HEK293 (cell line): Measurements from ENCODE around the gene ARHGAP26.
A peak's percentile ranks its signal among the peaks of the same experiment; 100 is the strongest.

Experiments
- ATF2 ChIP-seq: fragments of 450-650 bp; formaldehyde crosslinking; IDR thresholded peaks from 2 replicates; pipeline ENCODE4 v1.5.1; 2016; ENCODE audit warnings: missing biosample characterization, missing genetic modification characterization, low read depth
- GLI2 ChIP-seq: fragments of 450-650 bp; formaldehyde crosslinking; IDR thresholded peaks from 2 replicates; pipeline ENCODE4; 2017; ENCODE audit warnings: missing biosample characterization, missing genetic modification characterization, low read depth, borderline replicate concordance
- MZF1 ChIP-seq: fragments of 450-650 bp; formaldehyde crosslinking; IDR thresholded peaks from 2 replicates; pipeline ENCODE4 v1.5.1; 2017; ENCODE audit warnings: missing biosample characterization, missing genetic modification characterization, borderline replicate concordance
- REST ChIP-seq: fragments of 450-650 bp; formaldehyde crosslinking; IDR thresholded peaks from 2 replicates; pipeline ENCODE4 v1.5.1; 2016; ENCODE audit warnings: missing biosample characterization, missing genetic modification characterization
- SALL2 ChIP-seq: fragments of 450-650 bp; formaldehyde crosslinking; IDR thresholded peaks from 2 replicates; pipeline ENCODE4 v1.5.0; 2017; ENCODE audit warnings: missing biosample characterization, mild to moderate bottlenecking, missing genetic modification characterization, borderline replicate concordance
- WT1 ChIP-seq: fragments of 450-650 bp; formaldehyde crosslinking; IDR thresholded peaks from 2 replicates; pipeline ENCODE4 v1.5.1; 2016; ENCODE audit warnings: missing biosample characterization, missing genetic modification characterization
- ZBTB21 ChIP-seq: fragments of 450-650 bp; formaldehyde crosslinking; IDR thresholded peaks from 2 replicates; pipeline ENCODE4 v1.5.1; 2017; ENCODE audit warnings: missing biosample characterization, missing genetic modification characterization
- ZBTB7A ChIP-seq: fragments of 450-650 bp; formaldehyde crosslinking; IDR thresholded peaks from 2 replicates; pipeline ENCODE4 v1.5.1; 2016; ENCODE audit warnings: low read depth, missing biosample characterization, missing genetic modification characterization
- ZNF174 ChIP-seq: fragments of 450-650 bp; formaldehyde crosslinking; IDR thresholded peaks from 2 replicates; pipeline ENCODE4 v1.5.0; 2017; ENCODE audit warnings: missing biosample characterization, mild to moderate bottlenecking, missing genetic modification characterization
- ZNF175 ChIP-seq: fragments of 450-650 bp; formaldehyde crosslinking; IDR thresholded peaks from 2 replicates; pipeline ENCODE4 v1.5.1; 2016; ENCODE audit warnings: missing biosample characterization, missing genetic modification characterization
- ZNF202 ChIP-seq: fragments of 450-650 bp; formaldehyde crosslinking; IDR thresholded peaks from 2 replicates; pipeline ENCODE4 v1.5.1; 2016; ENCODE audit warnings: missing biosample characterization, missing genetic modification characterization, borderline replicate concordance
- ZNF211 ChIP-seq: fragments of 450-650 bp; formaldehyde crosslinking; IDR thresholded peaks from 2 replicates; pipeline ENCODE4 v1.5.1; 2016; ENCODE audit warnings: low read depth, missing biosample characterization, missing genetic modification characterization
- ZNF214 ChIP-seq: fragments of 450-650 bp; formaldehyde crosslinking; IDR thresholded peaks from 2 replicates; pipeline ENCODE4 v1.5.1; 2017; ENCODE audit warnings: missing biosample characterization, mild to moderate bottlenecking, missing genetic modification characterization, borderline replicate concordance
- ZNF529 ChIP-seq: fragments of 450-650 bp; formaldehyde crosslinking; IDR thresholded peaks from 2 replicates; pipeline ENCODE4 v1.5.1; 2017; ENCODE audit warnings: missing genetic modification characterization, missing biosample characterization; ENCODE audit not compliant: insufficient replicate concordance
- ZNF530 ChIP-seq: fragments of 450-650 bp; formaldehyde crosslinking; IDR thresholded peaks from 2 replicates; pipeline ENCODE4 v1.5.1; 2016; ENCODE audit warnings: low read depth, missing biosample characterization, missing genetic modification characterization
- ZNF548 ChIP-seq: fragments of 450-650 bp; formaldehyde crosslinking; IDR thresholded peaks from 2 replicates; pipeline ENCODE4 v1.5.1; 2016; ENCODE audit warnings: missing biosample characterization, missing genetic modification characterization
- ZNF621 ChIP-seq: fragments of 450-650 bp; formaldehyde crosslinking; IDR thresholded peaks from 2 replicates; pipeline ENCODE4 v1.5.1; 2017; ENCODE audit warnings: missing biosample characterization, missing genetic modification characterization
- ZNF654 ChIP-seq: fragments of 450-650 bp; formaldehyde crosslinking; IDR thresholded peaks from 2 replicates; pipeline ENCODE4 v1.5.1; 2016; ENCODE audit warnings: low read depth, missing biosample characterization, missing genetic modification characterization
- ZNF777 ChIP-seq: fragments of 450-650 bp; formaldehyde crosslinking; IDR thresholded peaks from 2 replicates; pipeline ENCODE4 v1.5.1; 2017; ENCODE audit warnings: missing biosample characterization, missing genetic modification characterization, borderline replicate concordance
- ZNF785 ChIP-seq: fragments of 450-650 bp; formaldehyde crosslinking; IDR thresholded peaks from 2 replicates; pipeline ENCODE4 v1.5.1; 2016; ENCODE audit warnings: missing biosample characterization, missing genetic modification characterization
- ZNF791 ChIP-seq: fragments of 450-650 bp; formaldehyde crosslinking; IDR thresholded peaks from 2 replicates; pipeline ENCODE4 v1.5.1; 2016; ENCODE audit warnings: missing biosample characterization, missing genetic modification characterization
- ZNF792 ChIP-seq: fragments of 450-650 bp; formaldehyde crosslinking; IDR thresholded peaks from 2 replicates; pipeline ENCODE4 v1.5.1; 2016; ENCODE audit warnings: missing biosample characterization, missing genetic modification characterization
- ZNF830 ChIP-seq: fragments of 450-650 bp; IDR thresholded peaks from 2 replicates; pipeline ENCODE4 v1.5.0; 2018; ENCODE audit warnings: missing biosample characterization, missing genetic modification characterization, low read depth, mild to moderate bottlenecking, moderate library complexity
- TF ChIP-seq, protein P1 (sequence below): sonication (generic); formaldehyde crosslinking; IDR thresholded peaks from 2 replicates; pipeline ENCODE4 v1.8.1; 2022; ENCODE audit warnings: mild to moderate bottlenecking, moderate library complexity, missing genetic modification reagents
- TF ChIP-seq, protein P2 (sequence below): fragments of 450-650 bp; IDR thresholded peaks from 2 replicates; pipeline ENCODE4 v1.5.1; 2018; ENCODE audit warnings: missing biosample characterization, missing genetic modification characterization
- TF ChIP-seq, protein P3 (sequence below): fragments of 450-650 bp; formaldehyde crosslinking; IDR thresholded peaks from 2 replicates; pipeline ENCODE4 v1.5.1; 2016; ENCODE audit warnings: missing biosample characterization, missing genetic modification characterization
- TF ChIP-seq, protein P4 (sequence below): fragments of 450-650 bp; formaldehyde crosslinking; IDR thresholded peaks from 2 replicates; pipeline ENCODE4 v1.5.1; 2016; ENCODE audit warnings: missing biosample characterization, missing genetic modification characterization
- TF ChIP-seq, protein P5 (sequence below): fragments of 450-650 bp; formaldehyde crosslinking; IDR thresholded peaks from 2 replicates; pipeline ENCODE4 v1.5.1; 2017; ENCODE audit warnings: missing biosample characterization, missing genetic modification characterization

The ARHGAP26 gene

DNA sequence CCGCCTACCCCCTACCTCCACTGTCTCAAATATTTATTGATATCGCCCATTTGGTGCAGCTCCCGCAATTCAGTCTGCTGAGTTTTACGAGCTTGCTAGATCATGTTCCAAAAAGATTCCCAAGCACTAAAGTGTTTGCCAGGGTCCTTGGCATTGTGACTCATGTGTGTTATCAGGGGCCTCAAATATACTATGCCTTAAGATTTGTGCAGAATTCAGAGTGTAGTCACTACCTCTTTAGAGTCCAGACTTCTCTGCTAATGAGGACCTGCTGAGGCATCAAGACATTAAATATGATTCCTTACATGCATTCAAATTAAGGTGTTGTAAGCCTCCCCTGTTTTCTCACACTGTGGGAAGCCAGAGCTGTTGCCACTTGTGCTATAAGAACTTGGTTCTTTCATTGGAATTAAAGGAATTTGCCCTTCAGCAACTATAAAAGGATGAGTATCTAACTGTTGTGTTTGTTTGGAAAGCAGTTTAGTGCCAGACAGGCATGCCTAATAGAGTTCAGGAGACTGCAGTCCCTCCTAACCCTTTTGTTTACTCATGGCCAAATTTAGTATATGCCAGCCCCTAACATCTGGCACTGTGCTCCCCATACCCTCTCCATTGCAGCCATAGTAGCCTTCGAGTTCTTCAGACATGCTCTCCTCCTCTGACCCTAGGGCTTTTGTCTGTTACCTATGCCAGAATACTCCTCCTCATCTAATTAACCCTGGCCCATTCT lies 316.9 kb downstream of the ARHGAP26 start (continued):
- TF ChIP-seq ZNF785 (tag by site-specific recombination): no peak
- TF ChIP-seq, protein P1, sequence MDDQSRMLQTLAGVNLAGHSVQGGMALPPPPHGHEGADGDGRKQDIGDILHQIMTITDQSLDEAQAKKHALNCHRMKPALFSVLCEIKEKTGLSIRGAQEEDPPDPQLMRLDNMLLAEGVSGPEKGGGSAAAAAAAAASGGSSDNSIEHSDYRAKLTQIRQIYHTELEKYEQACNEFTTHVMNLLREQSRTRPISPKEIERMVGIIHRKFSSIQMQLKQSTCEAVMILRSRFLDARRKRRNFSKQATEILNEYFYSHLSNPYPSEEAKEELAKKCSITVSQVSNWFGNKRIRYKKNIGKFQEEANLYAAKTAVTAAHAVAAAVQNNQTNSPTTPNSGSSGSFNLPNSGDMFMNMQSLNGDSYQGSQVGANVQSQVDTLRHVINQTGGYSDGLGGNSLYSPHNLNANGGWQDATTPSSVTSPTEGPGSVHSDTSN (CRISPR knock-in tag): no peak
- no peak for TF ChIP-seq ZNF792 (tag by site-specific recombination)
- TF ChIP-seq ZNF791 (tag by site-specific recombination): no peak
- no peak for TF ChIP-seq ZNF621 (tag by site-specific recombination)
- TF ChIP-seq ZNF174 (tag by site-specific recombination): no peak
- no peak for TF ChIP-seq ZNF202 (tag by site-specific recombination)
- TF ChIP-seq, protein P2, sequence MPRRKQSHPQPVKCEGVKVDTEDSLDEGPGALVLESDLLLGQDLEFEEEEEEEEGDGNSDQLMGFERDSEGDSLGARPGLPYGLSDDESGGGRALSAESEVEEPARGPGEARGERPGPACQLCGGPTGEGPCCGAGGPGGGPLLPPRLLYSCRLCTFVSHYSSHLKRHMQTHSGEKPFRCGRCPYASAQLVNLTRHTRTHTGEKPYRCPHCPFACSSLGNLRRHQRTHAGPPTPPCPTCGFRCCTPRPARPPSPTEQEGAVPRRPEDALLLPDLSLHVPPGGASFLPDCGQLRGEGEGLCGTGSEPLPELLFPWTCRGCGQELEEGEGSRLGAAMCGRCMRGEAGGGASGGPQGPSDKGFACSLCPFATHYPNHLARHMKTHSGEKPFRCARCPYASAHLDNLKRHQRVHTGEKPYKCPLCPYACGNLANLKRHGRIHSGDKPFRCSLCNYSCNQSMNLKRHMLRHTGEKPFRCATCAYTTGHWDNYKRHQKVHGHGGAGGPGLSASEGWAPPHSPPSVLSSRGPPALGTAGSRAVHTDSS (tag by site-specific recombination): 0 out of 2 replicates have a peak, but pooled peaks have one; percentile 13
- no peak for TF ChIP-seq ZNF654 (tag by site-specific recombination)
- TF ChIP-seq GLI2 (tag by site-specific recombination): peak; percentile 12
- TF ChIP-seq WT1 (tag by site-specific recombination): peak; percentile 89
- TF ChIP-seq ZNF175 (tag by site-specific recombination): no peak
- no peak; the same call in 1 of the 2 replicates for TF ChIP-seq ATF2 (tag by site-specific recombination)
- no peak for TF ChIP-seq ZNF529
- peak; percentile 36; the same call in 1 of the 2 replicates for TF ChIP-seq MZF1 (tag by site-specific recombination)
- no peak for TF ChIP-seq ZNF214 (tag by site-specific recombination)
- no peak for TF ChIP-seq ZNF548
- TF ChIP-seq ZNF211 (tag by site-specific recombination): no peak
- peak; percentile 60 for TF ChIP-seq ZBTB21 (tag by site-specific recombination)
- no peak for TF ChIP-seq ZBTB7A
- TF ChIP-seq ZNF777 (tag by site-specific recombination): no peak
- TF ChIP-seq, protein P3, sequence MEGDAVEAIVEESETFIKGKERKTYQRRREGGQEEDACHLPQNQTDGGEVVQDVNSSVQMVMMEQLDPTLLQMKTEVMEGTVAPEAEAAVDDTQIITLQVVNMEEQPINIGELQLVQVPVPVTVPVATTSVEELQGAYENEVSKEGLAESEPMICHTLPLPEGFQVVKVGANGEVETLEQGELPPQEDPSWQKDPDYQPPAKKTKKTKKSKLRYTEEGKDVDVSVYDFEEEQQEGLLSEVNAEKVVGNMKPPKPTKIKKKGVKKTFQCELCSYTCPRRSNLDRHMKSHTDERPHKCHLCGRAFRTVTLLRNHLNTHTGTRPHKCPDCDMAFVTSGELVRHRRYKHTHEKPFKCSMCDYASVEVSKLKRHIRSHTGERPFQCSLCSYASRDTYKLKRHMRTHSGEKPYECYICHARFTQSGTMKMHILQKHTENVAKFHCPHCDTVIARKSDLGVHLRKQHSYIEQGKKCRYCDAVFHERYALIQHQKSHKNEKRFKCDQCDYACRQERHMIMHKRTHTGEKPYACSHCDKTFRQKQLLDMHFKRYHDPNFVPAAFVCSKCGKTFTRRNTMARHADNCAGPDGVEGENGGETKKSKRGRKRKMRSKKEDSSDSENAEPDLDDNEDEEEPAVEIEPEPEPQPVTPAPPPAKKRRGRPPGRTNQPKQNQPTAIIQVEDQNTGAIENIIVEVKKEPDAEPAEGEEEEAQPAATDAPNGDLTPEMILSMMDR: no peak
- no peak for TF ChIP-seq ZNF530 (tag by site-specific recombination)
- TF ChIP-seq, protein P4, sequence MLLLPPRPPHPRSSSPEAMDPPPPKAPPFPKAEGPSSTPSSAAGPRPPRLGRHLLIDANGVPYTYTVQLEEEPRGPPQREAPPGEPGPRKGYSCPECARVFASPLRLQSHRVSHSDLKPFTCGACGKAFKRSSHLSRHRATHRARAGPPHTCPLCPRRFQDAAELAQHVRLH (tag by site-specific recombination): peak; percentile 73; the same call in 1 of the 2 replicates
- TF ChIP-seq, protein P5, sequence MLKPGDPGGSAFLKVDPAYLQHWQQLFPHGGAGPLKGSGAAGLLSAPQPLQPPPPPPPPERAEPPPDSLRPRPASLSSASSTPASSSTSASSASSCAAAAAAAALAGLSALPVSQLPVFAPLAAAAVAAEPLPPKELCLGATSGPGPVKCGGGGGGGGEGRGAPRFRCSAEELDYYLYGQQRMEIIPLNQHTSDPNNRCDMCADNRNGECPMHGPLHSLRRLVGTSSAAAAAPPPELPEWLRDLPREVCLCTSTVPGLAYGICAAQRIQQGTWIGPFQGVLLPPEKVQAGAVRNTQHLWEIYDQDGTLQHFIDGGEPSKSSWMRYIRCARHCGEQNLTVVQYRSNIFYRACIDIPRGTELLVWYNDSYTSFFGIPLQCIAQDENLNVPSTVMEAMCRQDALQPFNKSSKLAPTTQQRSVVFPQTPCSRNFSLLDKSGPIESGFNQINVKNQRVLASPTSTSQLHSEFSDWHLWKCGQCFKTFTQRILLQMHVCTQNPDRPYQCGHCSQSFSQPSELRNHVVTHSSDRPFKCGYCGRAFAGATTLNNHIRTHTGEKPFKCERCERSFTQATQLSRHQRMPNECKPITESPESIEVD (tag by site-specific recombination): peak; percentile 96
- TF ChIP-seq REST: no peak
- TF ChIP-seq ZNF830 (tag by site-specific recombination): no peak
- no peak for TF ChIP-seq SALL2 (tag by site-specific recombination)
